Lung (tissue), 12 donors: ENCODE results near the gene PAK2. TPM values are rescaled to one million over a fixed set of nuclear protein-coding genes. Genes with fewer than 3 reads are reported as not detected.
A peak's percentile ranks its signal among the peaks of the same experiment; 100 is the strongest.
"Not testable (repeated sequence)": the region's sequence is repeated elsewhere in the genome, so short reads cannot be mapped to it uniquely, and the experiment has no call there.

Experiments
- ATAC-seq: fragments of 200-7000 bp; cut with Tn5 transposase; one replicate; pipeline ENCODE4 v1.9.1; 2020; ENCODE audit warnings: moderate number of reproducible peaks; ENCODE audit not compliant: insufficient read depth, low FRiP score
- DNase-seq, 3 donors: peaks; one replicate each; pipeline ENCODE4 v3.0.0-alpha.2; 2013 to 2017
- H3K27ac ChIP-seq, 2 donors: one replicate each; pipeline ENCODE4 v1.5.1; 2013; ENCODE audit warnings: mild to moderate bottlenecking in 2 of 2, moderate library complexity in 2 of 2, control low read depth in 1 of 2, inconsistent platforms in 1 of 2, low read depth in 1 of 2, low read length in 1 of 2
- H3K27me3 ChIP-seq, 3 donors: one replicate each; pipeline ENCODE4 v1.5.1; 2013; ENCODE audit warnings: low read length in 2 of 3; ENCODE audit not compliant: control insufficient read depth in 3 of 3, insufficient read depth in 3 of 3
- H3K36me3 ChIP-seq, 4 donors: one replicate each; pipeline ENCODE4 v1.5.1; 2013; ENCODE audit warnings: low read length in 4 of 4, mild to moderate bottlenecking in 1 of 4, moderate library complexity in 1 of 4; ENCODE audit not compliant: control insufficient read depth in 4 of 4, insufficient read depth in 4 of 4
- H3K4me1 ChIP-seq, 5 donors: one replicate each; pipeline ENCODE4 v1.5.1; 2013; ENCODE audit warnings: low read length in 5 of 5, mild to moderate bottlenecking in 2 of 5, moderate library complexity in 1 of 5; ENCODE audit not compliant: control insufficient read depth in 5 of 5, insufficient read depth in 5 of 5
- H3K4me3 ChIP-seq: one replicate; pipeline ENCODE4 v1.5.1; 2013; ENCODE audit warnings: mild to moderate bottlenecking, control low read depth, moderate library complexity
- H3K9ac ChIP-seq, 2 donors: one replicate each; pipeline ENCODE4 v1.5.1; 2013; ENCODE audit warnings: low read length in 2 of 2, control low read depth in 1 of 2; ENCODE audit not compliant: insufficient read depth in 1 of 2
- H3K9me3 ChIP-seq, 4 donors: one replicate each; pipeline ENCODE4 v1.5.1; 2013; ENCODE audit warnings: low read length in 3 of 4, mild to moderate bottlenecking in 1 of 4, moderate library complexity in 1 of 4; ENCODE audit not compliant: control insufficient read depth in 4 of 4, insufficient read depth in 3 of 4
- CTCF ChIP-seq: IDR thresholded peaks from 2 replicates; pipeline ENCODE4 v1.5.1; 2012; ENCODE audit warnings: mild to moderate bottlenecking; ENCODE audit errors: control extremely low read depth, extremely low read depth
- WGBS, 2 donors: extraction: QIAGEN DNeasy Blood & Tissue Kit; methylation state at CpG; one replicate each; pipeline ENCODE4 v1.1.7; 2013; 5-methylcytosine and 5-hydroxymethylcytosine counted together
- polyA plus RNA-seq, 2 donors: library from polyadenylated mRNA; stranded (reverse); fragments of 200-250 nt; gene quantifications; one replicate each; pipeline ENCODE4 v1.2.1, GENCODE V29; 2013
- total RNA-seq, 2 donors: library from RNA; depleted of rRNA in 1 of 2; stranded (reverse); fragments of >200 nt in 1 of 2; gene quantifications; one replicate each; pipeline ENCODE4 v1.2.1, GENCODE V29; 2014 to 2021
- donor health status: control.
- donor health status: control.
- donor health status: Bipolar disorder and iron deficiency.
- donor health status: healthy.
- donor health status: DM: yes; HTN: yes; CAD: no.

Gene PAK2
- total and polyA plus RNA-seq, 4 donors = 23.7 to 81.4 (median 55.1) TPM

GRCh38 chr3:196835086-196835485 is 95.4 kb downstream of the PAK2 start:
- Histone ChIP-seq H3K27ac (no peak overlapping the region), H3K9ac (no peak overlapping the region), H3K36me3 (peaks cover 0 to 6% (median 3%) of the 10 kb centered on the region in 4 donors), H3K4me3 (no peak overlapping the region), H3K9me3 (no peaks in the 10 kb centered on the region), H3K4me1 (peaks cover 0 to 3% (median 0%) of the 10 kb centered on the region in 5 donors), H3K27me3 (no peaks in the 10 kb centered on the region)
- whole genome bisulfite sequencing, 2 donors = 64 to 66% methylated on average over 8 of the region's 8 CpGs
- DNase-seq = peak in 2 of 3 donors; percentile 9 to 11
- TF ChIP-seq CTCF = no peak
- no peak for ATAC-seq

- not testable (repeated sequence) for H3K27ac ChIP-seq, ATAC-seq, DNase-seq, H3K4me1 ChIP-seq, H3K27me3 ChIP-seq, H3K9ac ChIP-seq, H3K36me3 ChIP-seq, H3K4me3 ChIP-seq, H3K9me3 ChIP-seq
- WGBS, 2 donors = 59 to 69% methylated on average over 1 of the region's 1 CpG
Measured at GRCh38 chr3:196836626-196837025, 97.0 kb downstream of the PAK2 start.

- ATAC-seq (peak; percentile 82), DNase-seq (peak; percentile 23 to 38 (median 32))
- TF ChIP-seq CTCF = peak; percentile 71
- Histone ChIP-seq H3K9ac (no peak overlapping the region), H3K27ac (no peak overlapping the region), H3K36me3 (no peaks in the 10 kb centered on the region), H3K9me3 (no peaks in the 10 kb centered on the region), H3K4me3 (no peak overlapping the region), H3K27me3 (no peaks in the 10 kb centered on the region), H3K4me1 (peaks cover 0 to 3% (median 0%) of the 10 kb centered on the region in 5 donors)
- 34 to 41% methylated on average over 3 of the region's 3 CpGs for WGBS, 2 donors
Measured at GRCh38 chr3:196837819-196838420, 98.3 kb downstream of the PAK2 start.

- H3K9ac ChIP-seq, H3K27me3 ChIP-seq, H3K36me3 ChIP-seq, H3K4me3 ChIP-seq, H3K9me3 ChIP-seq, ATAC-seq, H3K4me1 ChIP-seq, DNase-seq, H3K27ac ChIP-seq: not testable (repeated sequence)
- WGBS, 2 donors = 88 to 93% methylated on average over 6 of the region's 6 CpGs
Measured at GRCh38 chr3:196839351-196839750, 99.7 kb downstream of the PAK2 start.
